ENCODE measurements around the gene PHACTR3.
A peak's percentile ranks its signal among the peaks of the same experiment; 100 is the strongest.

PHACTR3 gene

DNA sequence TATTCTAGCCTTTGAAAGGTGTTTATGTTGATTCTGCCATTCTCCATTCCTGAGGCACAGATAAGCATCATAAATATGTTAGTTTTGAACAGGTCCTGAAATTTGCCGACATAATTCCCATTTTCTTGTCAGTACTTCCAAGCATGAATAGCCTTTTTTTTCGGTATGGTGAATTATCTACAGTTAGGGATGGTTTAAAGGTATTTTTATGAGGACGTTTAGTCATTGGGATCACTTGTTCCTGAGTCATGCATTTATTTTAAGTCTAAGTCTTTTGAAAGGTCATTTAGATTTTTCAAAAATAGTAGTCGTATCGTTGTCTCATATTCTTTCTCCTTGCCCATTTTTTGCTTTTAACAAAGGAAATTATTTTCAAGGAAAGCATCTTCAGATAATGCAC is 98.7 kb downstream of the PHACTR3 start:
- DNase-seq, result no peak

DNA sequence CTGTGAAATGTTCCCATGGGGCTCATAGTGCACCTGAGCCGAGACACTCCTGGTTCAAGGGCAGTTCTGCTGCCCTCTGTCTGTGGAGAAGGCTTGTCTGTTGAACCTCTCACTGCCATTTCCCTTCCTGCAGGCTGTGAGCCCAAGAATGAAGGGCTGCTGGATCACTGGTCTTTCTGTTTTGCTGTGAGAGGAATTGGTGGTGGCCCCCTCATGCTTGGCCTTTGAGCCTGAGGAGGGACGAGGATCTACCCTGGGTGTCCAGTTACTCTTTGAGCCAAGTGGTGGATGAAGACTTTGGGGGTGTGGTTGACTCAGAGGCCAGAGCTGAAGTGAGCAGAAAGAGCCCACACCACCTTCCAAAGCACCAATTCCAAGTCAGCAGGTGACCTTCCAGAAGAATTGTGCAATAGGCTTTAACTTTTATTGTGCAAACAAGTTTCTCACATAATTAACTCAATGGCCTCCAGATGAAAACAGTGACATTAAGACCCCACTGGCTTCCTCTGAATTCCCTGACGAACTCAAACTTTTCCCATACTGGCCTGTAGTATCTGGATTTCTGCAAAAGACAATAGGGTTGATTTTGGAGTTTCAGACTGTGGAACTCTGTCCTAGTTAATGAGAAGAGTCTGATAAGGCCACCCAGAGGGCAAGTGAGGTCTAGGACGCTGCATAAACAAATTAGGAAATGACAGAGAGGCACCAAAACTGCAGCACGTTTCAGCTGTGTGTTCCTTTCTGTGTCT is 101.5 kb downstream of the PHACTR3 start:
- DNase-seq, result no peak

DNA sequence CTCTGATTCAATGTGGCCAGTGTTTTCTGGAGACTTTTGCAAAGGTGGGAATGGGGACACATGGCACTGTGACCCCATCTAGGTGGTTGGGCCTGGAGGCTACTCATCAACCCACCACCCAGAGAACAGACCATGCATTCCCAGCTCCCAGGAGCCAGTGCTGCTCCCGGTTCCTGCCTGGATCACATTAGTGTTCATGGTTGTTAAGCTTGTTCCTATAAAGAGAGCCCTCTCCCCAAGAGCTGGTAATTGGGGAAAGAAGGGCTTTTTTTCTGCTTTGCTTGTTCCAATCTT is 102.0 kb downstream of the PHACTR3 start:
- DNase-seq, result no peak

DNA sequence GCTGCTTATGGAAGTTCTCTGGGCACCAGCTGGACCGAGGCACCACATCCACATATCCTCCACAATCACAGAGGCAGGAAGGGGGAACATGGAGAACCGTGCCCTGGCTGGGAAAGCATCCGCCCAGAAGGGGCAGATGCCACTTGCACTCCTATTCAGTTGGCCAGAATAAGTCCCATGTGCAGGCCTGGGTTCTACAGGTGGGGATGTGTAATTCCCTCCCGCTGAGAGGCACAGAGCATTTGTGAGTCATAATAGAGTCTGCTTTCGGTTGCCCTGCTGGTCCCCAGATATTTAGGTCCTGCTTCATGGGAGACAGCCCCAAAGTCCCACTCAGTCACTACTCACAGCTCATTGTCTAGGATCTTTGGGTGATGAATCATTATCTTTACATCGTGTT is 104.0 kb downstream of the PHACTR3 start:
- no peak for DNase-seq

DNA sequence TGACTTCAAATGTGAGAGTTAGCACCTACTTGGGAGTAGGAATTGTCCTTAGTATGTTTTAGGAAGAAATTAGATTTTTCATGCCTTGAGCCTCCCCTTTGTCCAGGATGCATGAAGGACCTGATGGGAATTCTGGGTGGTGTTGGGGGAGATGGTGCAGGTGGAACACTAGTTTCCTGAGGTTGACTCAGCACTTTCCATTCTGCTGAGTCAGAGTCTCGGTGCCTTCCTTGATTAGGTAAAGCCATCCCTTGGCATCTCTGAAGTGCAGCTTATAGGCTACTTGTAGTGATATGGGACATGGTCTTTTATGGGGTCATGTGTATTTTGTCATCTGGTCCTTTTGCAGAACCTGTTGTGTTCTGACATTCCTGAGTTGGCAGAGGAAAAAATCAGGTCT is 105.3 kb downstream of the PHACTR3 start:
- no peak for DNase-seq

DNA sequence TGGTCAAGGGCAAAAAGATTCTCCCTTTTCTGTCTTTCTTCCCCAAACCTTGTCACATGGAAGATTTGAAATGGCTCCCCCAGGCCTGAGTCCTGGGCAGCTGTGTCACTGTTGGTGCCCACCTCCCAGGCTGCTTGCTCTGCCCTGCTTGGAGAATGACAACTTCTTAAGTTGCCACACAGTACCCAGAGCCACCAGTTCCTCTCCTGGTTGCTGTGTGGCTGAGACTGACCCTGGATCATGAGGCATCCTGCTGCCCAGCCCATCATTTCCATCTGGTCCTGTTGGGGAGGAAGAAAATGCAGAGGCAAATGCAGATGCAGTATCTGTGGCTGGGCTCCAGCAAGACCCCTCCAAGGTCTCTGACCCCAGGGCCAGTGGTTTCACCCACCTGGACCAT is 113.7 kb downstream of the PHACTR3 start:
- DNase-seq, result no peak

DNA sequence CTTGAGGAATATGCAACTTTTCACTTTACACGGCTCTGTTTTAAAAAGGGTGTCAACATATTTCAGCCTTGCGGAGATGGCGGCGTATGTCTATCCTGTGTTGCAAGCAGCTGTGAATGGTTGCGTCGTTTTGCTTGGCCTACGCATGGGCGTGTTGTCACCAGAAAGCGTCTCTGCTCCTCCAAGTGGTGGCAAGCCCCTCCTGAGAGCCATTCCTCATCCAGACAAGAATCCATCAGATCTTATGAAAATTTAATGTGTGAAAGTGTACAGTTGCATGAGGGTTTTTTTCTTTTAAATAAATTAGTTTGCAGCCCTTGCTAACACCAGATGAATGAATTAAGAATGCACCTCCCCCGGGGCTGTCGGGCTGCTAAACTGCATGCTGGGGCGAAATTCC is 114.4 kb downstream of the PHACTR3 start:
- DNase-seq, result no peak

DNA sequence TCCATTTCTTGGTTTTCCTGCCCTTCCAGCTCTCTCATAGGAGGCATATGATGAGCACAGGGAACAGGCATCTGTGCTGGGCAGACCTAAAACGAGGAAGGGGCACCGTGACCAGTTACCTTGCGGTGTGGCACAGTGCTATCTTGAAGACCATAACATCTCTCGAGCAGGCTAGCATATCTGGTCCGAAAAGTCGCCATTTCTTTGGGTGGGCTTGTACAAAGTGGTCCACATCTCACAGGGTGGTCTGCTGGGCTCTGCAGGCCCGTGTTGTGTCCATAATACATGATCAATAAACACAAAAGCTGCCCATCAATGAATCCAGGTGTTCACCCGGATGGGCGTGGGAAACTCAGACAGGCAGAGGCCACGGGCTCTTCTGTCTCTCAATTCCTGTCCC is 115.7 kb downstream of the PHACTR3 start:
- no peak for DNase-seq

DNA sequence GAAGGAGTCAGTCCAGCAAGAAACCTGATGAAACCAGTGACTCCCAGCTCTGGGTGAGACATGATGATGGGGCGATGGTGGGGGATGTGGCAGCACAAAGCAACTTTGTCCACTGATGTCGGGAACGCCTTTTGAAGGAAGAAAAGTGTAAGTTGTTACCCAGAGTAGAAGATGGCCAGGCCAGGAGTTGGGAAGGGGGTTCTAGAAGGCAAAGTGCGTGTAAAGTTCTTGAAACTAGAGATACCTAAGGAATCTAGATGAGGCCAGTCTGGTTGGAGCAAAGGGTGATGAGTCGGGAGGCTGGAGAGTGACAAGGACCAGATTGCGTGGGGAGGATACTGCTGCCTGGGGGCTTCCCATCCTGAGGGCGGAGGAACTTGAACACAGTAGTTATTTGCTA is 117.0 kb downstream of the PHACTR3 start:
- DNase-seq, result no peak

DNA sequence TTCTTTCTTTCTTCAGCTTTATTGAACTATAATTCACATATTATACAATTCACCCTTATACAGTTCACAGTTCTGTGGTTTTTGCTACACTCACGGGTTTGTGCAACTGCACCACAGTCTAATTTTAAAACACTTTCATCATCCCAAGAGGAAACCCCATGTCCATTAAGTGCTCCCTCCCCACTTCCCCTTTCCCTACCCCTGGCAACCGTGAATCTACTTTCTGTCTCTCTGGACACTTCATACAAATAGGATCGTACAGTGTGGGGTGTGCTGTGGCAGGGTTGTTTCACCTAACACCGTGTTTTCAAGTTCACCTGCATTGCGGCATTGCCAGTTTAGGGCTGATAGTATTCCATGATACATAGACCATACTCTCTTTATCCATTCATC is 118.8 kb downstream of the PHACTR3 start:
- peak; percentile 93 to 94 for DNase-seq

DNA sequence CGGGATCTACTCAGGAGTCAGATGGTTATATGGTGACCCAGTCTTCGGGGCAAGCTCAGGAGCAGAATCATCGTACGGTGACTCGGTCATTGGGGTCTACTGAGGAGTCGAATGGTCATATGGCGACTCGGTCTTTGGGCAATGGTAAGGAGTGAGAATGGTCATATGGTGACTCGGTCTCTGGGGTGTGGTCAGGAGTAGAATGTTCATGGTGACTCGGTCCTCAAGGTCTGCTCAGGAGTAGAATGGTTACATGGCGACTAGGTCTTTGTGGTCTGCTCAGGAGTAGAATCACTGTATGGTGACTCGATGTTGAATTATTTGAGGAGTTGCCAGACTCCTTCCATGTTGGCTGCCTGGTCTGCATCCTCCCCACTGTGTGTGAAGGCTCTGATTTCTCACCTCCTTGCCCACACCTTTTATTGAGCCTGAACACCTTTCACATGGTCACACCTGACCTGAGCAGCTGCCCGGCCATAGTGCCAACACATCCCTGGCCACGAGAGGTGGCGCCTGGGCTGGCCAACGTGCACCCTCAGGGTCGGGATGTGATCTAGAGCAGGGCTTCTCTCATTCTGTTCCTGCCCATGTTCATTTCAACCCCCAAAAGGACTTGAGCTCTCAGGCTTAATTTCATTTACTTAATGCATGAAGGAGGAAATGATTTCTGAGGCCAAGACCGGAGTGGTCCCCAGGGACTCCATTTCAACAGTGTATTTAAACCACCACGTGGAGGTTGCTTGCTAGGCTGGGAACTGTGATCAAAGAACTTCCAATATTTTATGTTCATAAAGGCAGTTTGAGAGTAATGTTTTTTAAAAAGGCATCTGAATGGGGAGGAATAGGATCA is 119.5 kb downstream of the PHACTR3 start:
- DNase-seq, result no peak

DNA sequence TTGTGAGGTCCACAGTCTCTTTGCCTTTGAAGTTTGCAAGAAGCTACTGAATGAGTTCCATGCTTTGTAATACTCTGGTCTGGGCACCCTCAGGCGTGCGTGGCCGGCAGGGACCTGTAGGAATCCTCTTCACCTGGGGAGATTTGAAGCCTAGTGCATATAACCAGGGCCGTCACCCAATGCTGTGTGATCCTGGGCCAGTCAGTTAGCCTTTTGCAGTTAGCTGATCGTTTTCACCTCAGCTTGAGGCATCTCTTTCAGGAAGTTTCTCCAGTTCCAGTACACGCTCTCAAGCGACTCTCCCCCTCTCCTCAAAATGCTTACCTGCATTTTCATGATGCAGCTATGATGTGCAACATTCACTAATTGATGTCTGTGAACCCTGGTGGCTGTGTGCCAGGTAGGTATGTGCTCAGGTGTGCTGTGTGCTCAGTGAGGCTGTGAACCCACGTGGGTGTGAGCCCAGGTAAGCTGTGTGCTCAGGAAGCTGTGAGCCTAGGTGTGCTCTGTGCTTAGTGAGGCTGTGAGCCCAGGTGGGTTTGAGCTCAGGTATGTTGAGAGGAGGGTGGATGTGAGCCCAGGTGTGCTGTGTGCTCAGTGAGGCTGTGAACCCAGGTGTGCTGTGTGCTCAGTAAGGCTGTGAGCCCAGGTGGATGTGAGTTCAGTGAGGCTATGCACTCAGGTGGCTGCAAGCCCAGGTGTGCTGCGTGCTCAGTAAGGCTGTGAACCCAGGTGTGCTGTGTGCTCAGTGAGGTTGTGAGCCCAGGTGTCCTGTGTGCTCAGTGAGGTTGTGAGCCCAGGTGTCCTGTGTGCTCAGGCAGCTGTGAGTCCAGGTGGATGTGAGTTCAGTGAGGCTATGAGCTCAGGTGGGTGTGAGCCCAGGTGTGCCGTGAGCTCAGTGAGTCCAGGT is 120.4 kb downstream of the PHACTR3 start:
- no peak for DNase-seq

DNA sequence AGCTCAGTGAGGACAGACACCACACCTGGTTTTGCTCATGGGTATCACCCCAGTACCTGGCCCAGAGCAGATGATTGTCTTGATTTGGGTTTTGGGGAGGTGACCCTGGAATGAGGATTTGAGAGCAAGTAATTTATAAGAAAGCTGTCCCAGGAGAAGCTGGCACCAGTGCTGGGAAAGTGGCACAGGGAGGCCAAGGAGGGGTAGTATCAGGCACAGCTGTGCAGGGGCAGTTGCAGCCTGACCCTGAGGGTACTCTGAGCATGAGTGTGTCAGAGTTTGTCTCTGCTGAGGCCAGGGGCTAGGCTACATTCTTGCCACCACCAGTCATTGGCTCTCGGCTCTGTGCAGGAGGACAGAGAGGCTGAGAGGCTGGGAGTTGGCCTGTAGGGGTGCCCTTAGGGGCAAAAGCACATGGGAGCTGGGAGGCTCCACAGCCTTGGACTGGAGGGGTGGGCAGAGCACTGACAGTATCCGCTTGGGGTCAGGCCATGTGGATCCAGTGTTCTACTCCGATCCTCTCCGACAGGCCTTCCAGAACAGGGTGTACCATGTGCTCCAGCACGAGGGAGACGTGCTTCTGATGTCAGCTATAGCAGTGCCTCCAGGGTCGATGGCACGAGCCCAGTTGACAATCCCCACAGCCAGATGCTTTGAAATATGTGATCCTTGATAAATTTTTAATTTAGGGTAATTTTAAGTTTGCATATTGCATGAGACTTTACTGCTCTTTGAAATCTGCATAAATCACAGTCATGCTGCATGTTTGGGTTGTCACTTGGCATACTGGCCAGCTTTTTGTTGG is 121.3 kb downstream of the PHACTR3 start:
- DNase-seq, result no peak

DNA sequence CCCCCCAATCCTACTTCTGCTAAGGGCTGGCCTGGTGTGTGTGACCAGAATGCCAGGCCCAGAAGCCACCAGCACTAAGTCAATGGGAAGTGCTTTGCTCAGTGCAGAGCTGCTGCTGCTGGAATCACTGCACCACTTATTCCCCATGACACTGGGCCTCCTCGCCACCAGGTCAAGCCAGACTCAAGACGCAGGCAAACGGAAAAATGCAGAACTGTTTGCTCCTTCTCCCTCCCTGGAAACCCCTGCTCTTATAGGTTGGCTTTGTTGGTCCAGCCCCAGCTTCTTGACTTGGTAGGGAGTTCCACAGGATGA is 121.9 kb downstream of the PHACTR3 start:
- DNase-seq, result no peak

DNA sequence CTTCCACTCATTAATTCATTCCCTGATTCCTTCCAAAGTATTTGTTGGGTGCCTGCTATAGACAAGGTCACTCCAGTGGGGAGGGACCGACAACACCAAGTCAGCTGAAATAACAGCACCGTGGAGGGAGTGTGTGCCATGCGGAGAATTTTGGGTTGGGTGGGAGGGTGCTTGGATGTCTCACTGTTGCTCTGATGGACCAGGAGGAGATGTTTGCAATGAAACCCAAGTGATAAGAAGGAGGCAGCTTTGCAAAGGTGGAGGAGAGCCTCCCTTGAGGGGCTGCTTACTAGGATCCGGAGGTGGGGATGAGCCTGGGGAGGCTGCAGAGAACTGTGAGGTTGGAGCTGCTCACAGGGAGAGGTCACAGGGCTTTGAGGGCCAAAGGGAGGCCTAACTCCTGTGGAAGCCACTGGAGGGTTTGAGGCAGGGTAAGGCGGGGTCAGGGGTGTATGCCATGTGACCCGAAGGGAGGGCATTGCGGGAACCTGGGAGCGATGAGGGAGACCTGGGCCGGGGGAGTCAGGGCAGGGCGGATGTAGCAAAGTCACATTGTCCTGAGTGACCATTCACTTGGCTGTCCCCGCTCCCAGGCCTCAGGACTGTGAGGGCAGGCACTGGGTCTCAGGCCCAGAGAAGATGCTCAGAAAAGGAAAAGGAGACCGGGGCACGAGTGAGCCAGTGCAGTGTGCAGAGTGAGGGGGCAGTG is 124.5 kb downstream of the PHACTR3 start:
- DNase-seq, result no peak

DNA sequence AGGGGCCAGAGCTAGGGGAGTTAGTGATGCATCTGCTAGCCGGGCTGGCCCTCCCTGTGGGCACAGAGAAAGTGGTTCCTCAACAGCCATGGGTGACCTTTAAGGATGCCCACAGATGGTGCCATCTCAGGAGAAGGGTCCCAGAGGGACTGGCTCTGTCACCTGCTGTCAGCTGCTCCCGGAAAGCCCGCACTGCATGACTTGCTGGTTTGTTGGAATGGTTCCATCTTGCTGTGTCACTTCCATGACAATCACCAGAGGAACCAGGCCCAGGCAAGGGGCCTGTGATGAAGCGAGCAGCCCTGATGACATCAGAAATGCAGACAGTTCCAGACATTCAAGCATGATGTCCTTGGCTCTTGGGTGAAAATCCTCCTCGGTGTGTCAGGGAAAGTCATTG is 125.2 kb downstream of the PHACTR3 start:
- no peak for DNase-seq

DNA sequence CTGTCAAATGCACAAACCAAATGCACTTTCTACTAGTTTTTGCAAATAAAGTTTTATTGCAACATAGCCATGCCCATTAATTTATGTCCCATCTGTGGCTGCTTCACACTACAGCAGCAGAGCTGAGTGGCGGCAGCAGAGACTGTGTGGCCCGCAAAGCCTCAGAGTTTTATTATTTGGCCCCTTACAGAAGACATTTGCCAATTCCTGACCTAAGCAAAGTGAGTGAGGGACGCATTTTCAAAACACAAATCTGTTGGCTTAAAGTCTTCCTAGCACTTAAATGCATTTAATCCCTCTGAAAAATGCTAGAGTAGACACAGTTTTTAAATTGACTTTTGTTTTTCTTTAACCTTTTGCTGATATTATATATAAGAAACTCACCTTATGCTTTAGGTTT is 126.4 kb downstream of the PHACTR3 start:
- DNase-seq, result no peak

DNA sequence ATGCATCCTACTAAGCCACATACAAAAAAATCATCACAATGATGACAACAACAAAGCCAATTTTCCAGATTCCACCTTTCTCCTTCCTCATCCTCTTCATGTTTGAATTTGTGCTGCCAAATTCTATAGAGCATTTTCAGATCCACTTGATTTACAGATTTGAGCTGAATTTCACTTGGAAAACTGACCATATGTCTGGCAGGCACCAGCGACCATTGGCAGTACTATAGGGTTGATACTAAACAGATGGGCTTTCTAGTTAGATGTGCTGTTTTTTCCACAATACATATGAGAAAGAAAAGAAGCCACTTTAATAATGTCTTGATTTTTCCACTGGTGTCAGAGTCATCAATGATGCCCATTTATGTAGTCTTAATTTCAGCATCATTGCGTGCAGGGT is 127.0 kb downstream of the PHACTR3 start:
- DNase-seq, result no peak

DNA sequence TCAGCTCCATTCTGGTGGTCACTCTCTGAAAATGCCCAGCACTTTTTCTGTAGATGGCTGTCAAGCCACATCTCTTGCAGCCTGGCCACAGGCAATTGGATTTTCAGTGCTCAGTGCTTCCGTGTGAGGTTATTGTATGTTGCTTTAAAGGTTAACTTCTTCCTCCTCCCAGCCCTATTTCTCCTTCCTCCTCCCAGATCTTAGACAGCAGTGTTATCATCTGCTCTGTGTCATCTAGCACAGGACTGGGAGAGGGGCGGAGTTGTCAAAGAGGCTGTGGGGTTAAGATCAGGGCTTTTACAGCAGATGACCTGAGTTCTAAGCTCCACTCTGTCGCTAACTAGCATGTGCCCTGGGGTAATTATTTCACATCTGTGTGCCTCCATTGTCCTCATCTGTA is 129.0 kb downstream of the PHACTR3 start:
- DNase-seq, result no peak

DNA sequence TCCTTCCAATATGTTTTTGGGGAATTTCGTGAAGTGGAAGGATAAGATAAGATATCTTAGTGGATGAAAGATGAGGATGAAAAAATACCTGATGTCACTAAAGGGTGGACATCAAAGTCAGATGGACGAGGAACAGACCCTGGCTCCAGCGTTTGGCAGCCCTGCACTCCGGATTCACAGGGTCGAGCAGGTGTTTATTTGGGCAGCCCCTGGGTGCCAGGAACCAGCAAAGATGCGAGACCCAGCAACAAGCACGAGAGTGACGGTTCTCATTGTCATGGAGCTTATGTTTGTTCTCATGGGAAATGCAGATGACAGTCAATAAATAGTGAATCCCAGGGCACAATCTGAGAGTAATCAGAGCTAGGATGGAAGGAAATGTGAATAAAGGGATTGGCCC is 131.1 kb downstream of the PHACTR3 start:
- DNase-seq, result no peak

DNA sequence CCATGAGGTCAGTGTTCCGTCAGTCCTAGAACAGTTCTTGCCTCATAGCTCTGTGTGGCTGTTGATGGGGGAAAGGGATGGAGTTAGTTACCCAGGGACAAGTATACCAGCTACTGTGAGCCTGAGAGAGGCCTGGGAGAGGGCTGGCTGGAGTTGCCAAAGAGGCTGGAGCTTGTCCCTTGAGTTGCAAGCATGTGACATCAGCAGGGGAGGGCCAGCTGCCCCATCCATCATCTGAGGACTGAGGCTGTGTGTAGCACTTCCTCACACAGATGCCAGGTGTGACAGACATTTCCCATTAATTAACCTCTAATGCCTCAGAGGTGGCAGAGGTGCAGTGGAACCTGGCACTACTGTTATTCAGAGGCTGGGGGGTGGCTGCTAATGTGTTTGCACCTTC is 131.6 kb downstream of the PHACTR3 start:
- DNase-seq, result no peak

DNA sequence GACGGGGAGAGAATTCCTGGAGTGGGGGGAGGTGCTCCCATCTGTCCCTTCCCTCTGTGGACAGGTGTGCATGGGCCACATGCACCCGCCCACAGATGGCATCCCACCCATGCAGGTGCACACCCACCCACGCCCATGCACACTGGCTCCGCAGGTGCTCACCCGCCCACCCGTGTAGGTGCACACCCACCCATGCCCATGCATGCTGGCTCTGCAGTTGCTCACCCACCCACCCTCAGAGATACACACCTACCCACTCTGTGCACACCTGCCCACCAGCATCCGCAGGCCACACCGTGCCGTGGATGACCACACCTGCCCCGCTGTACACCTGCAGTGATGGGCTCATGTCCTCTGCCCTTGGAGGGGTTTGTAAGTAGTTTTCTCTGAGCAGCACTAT is 132.0 kb downstream of the PHACTR3 start:
- DNase-seq, result no peak

Data from AML-193 (cell line).